ENCODE results near the gene ANAPC7.
"Not testable (repeated sequence)": the region's sequence is repeated elsewhere in the genome, so short reads cannot be mapped to it uniquely, and the experiment has no call there.

Gene ANAPC7

DNA sequence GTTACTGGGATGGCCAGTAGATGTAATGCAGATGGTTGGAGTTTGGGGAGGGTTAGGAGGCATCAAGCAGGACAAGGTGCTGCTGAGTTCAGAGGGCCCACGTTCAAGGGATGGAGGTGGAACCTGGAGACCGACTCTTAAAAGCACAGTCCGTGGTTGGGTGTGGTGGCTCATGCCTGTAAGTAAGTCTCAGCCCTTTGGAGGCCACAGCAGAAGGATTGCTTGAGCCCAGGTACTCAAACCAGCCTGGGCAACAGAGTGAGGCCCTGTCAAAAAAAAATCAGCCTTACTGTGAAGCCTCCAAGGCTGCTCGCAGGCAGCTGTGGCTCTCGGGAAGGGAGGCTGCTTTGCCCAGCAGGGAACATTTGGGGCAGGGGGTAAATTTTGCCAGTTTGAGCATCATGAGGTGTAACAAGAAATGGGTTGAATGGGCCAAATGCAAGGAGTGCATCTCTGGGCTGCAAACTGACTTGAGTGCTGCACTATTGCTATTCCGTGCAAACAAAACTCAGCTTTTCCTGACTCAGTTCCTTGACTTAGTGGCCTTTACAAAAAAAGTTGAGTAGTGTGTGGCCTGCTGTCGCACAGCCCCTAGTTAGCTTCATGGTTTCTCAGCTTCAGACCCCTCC lies 55.0 kb downstream of the ANAPC7 start:
- DNase-seq = no peak

DNA sequence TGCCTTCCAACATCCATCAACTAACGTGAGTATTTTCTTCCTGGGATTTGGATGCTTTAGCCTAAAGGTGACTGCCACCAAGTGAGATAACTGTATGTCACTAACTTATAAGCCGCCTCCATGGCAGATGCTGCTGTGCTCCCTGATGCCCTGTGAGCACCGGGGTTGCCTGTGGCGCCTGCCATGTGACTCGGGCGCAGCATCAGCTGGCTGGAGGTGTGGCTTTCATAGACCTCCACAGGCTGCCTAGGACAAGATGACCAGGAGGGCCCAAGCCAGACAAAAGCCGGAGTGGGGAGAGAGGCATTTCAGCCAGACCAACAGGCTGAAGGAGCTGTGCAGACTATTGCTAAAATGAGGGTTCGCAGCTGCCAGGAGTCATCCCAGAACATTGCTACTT lies 55.7 kb downstream of the ANAPC7 start:
- DNase-seq = peak in 1 of 2 experiments; percentile 11

DNA sequence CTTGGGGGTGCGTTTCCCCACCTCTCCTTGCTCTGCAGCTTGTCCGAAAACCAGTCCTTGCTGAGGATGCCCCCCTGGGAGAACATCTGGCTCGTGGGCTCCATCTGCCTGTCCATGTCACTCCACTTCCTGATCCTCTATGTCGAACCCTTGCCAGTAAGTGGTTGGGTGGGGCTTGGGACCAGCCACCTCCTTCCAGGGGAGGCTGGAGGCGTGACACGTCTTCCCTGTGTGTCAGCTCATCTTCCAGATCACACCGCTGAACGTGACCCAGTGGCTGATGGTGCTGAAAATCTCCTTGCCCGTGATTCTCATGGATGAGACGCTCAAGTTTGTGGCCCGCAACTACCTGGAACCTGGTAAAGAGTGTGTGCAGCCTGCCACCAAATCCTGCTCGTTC lies 57.5 kb downstream of the ANAPC7 start:
- peak in 1 of 2 experiments; percentile 17 for DNase-seq

DNA sequence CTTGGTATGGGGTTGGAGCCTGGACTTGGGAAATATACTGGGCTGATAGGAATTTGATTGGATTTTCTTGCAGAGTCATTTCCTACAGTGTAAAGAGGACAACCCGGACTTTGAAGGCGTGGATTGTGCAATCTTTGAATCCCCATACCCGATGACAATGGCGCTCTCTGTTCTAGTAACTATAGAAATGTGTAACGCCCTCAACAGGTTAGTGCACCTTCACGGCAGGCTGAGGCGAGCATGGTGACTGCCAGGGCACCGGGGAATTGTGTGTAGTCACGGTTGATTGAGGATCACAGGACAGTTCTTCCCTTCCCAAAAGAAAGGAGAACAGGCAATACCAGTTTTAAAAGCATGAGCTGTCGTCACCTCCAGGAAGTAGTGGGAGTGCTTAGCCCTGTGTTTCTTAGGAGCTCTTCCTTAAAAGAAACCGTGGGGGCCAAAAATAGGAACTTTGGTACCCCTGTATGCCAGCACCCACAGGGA lies 58.3 kb downstream of the ANAPC7 start:
- peak in 1 of 2 experiments; percentile 7 for DNase-seq

GRCh38 chr12:110344657-110345056 lies 58.9 kb downstream of the ANAPC7 start:
- DNase-seq = peak in 1 of 2 experiments; percentile 14

- peak in 1 of 2 experiments; percentile 3 for DNase-seq
Observed at GRCh38 chr12:110343736-110344555, 59.6 kb downstream of the ANAPC7 start.

GRCh38 chr12:110343114-110343513 lies 60.4 kb downstream of the ANAPC7 start:
- DNase-seq = no peak

DNA sequence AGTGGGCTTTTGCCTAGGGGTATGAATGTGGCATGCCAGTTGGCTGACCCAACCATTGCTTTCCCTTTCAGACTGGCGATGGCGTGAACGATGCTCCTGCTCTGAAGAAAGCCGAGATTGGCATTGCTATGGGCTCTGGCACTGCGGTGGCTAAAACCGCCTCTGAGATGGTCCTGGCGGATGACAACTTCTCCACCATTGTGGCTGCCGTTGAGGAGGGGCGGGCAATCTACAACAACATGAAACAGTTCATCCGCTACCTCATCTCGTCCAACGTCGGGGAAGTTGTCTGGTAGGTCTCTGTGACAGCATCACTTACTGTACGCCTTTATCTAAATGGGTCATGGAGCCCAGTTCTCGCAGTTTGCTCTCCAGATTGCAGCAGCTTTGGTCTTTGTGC lies 61.4 kb downstream of the ANAPC7 start:
- DNase-seq = no peak

- no peak for DNase-seq
Observed at GRCh38 chr12:110340706-110341105, 62.8 kb downstream of the ANAPC7 start.

- not testable (repeated sequence) for DNase-seq
Observed at GRCh38 chr12:110340261-110340660, 63.2 kb downstream of the ANAPC7 start.

- DNase-seq = no peak
Observed at GRCh38 chr12:110339184-110339952, 64.1 kb downstream of the ANAPC7 start.

GRCh38 chr12:110338754-110339153 lies 64.8 kb downstream of the ANAPC7 start:
- DNase-seq = no peak

DNA sequence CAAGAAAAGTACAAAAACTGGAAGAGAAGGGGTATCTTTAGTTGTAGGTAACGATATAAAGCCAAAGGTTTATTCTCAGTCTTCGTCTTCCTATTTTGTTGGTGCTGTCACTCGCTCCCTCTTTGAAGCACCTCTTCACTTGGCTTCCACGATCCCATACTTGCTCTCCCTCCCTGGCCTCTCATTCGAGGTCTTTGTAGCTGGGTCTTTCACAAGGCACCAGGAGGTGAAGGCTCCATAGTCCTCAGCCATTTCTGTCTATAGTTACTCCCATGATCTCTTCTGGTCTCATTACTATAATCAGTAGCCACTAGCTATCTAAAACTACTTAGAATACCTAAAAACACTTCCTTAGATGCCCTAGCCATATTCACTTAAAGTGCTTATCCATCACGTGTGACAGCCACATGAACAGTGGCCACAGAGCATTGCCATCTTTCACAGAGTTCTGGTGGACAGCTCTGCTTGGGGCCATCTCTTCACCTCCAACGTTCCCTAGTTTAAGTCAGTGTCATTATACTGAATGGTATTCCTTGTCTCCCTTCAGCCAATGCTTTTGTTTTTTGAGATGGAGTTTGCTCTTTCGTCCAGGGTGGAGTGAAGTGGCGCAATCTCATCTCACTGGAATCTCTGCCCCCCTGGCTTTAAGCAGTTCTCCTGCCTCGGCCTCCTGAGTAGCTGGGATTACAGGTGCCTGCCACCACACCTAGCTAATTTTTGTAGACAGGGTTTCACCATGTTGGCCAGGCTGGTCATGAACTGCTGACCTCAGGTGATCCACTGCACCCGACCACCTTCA lies 65.4 kb downstream of the ANAPC7 start:
- DNase-seq = no peak

DNA sequence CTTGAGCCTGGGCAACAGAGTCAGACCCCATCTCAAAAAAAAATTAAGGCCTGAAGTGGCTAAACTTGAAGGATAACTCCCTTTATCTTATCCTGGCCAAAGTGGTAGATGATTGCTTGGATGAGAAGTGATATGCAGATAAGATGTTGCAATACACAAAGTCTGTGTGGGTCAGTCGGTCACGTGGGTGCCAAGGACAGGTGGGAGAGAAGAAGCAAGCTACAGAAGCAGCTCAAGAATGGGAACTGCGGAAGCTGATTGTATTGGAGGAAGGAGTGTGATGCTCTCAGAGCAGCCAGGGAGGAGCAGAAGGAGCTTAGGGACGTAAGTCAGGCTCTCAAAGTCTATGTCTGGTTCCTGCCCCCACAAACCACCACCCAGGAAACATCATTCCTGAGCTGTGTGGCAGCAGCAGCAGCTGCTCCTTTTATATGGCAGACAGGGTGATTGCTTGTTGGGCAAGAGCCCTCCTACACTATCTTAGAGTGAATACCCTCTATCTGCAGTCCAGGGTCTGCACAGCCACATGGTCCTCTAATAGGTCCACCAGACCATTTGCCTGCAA lies 67.9 kb downstream of the ANAPC7 start:
- no peak for DNase-seq

- DNase-seq = no peak
Observed at GRCh38 chr12:110333201-110333600, 70.3 kb downstream of the ANAPC7 start.

DNA sequence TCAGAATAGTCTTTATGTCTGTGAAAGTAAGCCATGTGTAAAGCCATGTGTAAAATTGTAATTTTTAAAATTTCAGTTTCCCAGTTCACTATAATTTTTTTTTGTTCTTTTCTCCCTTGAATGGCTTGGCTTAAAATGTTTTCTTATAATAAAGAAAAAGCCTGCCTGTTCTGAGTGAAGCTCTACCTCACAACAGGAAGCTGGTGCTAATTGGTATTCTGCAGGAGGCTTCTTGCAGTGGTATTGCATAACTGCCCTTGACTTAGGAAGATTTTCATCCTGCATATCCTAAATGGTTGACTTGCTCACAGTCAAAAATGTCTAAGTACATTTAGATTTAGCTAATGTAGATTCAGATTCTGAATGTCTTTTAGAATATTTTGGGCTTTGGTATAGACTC lies 73.0 kb downstream of the ANAPC7 start:
- DNase-seq = no peak

- no peak for DNase-seq
Observed at GRCh38 chr12:110330124-110330523, 73.4 kb downstream of the ANAPC7 start.

DNA sequence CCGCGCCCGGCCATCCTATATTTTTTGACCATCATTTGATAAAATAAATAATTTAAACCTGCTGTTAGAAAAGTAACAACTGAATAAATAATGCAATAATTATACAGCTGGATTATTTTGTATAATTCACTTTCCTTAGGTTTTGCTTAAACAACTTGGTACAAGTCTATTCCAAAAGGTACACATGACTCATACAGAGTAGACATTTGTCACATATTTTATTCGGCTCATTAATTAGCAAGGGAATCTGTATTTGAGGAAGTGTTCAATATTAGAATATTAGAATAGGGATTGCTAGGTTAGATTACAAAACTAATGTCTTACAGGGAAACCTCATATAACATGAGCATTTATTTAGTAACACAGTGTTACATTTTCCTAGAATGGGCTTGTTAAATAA lies 73.8 kb downstream of the ANAPC7 start:
- no peak for DNase-seq

Data from activated T-cell treated with anti-CD3 and anti-CD28 coated beads, Interleukin-2, amount 50 U/mL, for 48 hours (primary cell).